GM23338 (cell line): Measurements from ENCODE around the gene DMD. TPM values are rescaled to one million over a fixed set of nuclear protein-coding genes. Genes with fewer than 3 reads are reported as not detected.

Experiments
- ATAC-seq: fragments of 200-7000 bp; cut with Tn5 transposase; 3 replicates; pipeline ENCODE4 v1.9.1; 2020
- DNase-seq: peaks from one replicate; pipeline ENCODE4 v3.0.0-alpha.2; 2015; ENCODE audit warnings: low spot score
- H2AFZ ChIP-seq: fragments of 200-600 bp; sonication (generic); 2 replicates; pipeline ENCODE4 v1.8.0; 2016; ENCODE audit warnings: antibody characterized with exemption, mild to moderate bottlenecking, moderate library complexity
- H3F3A ChIP-seq: fragments of 200-600 bp; sonication (generic); replicated peaks from 2 replicates; pipeline ENCODE4 v1.8.0; 2017; ENCODE audit warnings: antibody characterized with exemption, mixed run types, low read depth
- H3K27ac ChIP-seq: fragments of 200-600 bp; sonication (generic); 2 replicates; pipeline ENCODE4 v1.6.1; 2016; ENCODE audit warnings: low read depth
- H3K27me3 ChIP-seq: fragments of 200-600 bp; sonication (generic); 2 replicates; pipeline ENCODE4 v1.8.0; 2016; ENCODE audit warnings: mild to moderate bottlenecking, mixed run types, moderate library complexity; ENCODE audit not compliant: insufficient read depth
- H3K36me3 ChIP-seq: fragments of 200-600 bp; sonication (generic); 2 replicates; pipeline ENCODE4 v1.8.0; 2016; ENCODE audit warnings: mild to moderate bottlenecking; ENCODE audit not compliant: insufficient read depth
- H3K4me1 ChIP-seq: fragments of 200-600 bp; sonication (generic); 2 replicates; pipeline ENCODE4 v1.8.0; 2016; ENCODE audit warnings: mild to moderate bottlenecking, moderate library complexity; ENCODE audit not compliant: insufficient read depth
- H3K4me2 ChIP-seq: fragments of 200-600 bp; sonication (generic); 2 replicates; pipeline ENCODE4 v1.7.1; 2017; ENCODE audit warnings: mixed run types
- H3K4me3 ChIP-seq: fragments of 200-600 bp; sonication (generic); 2 replicates; pipeline ENCODE4 v1.6.1; 2016; ENCODE audit warnings: mixed run types
- H3K79me2 ChIP-seq: fragments of 200-600 bp; sonication (generic); replicated peaks from 2 replicates; pipeline ENCODE4 v1.8.0; 2017; ENCODE audit warnings: mild to moderate bottlenecking; ENCODE audit not compliant: insufficient read depth
- H3K9me2 ChIP-seq: fragments of 200-600 bp; sonication (generic); 2 replicates; pipeline ENCODE4 v1.8.0; 2017; ENCODE audit not compliant: insufficient read depth
- H4K20me1 ChIP-seq: fragments of 200-600 bp; sonication (generic); replicated peaks from 2 replicates; pipeline ENCODE4 v1.8.0; 2017; ENCODE audit warnings: mild to moderate bottlenecking; ENCODE audit not compliant: insufficient read depth
- H3K27ac Mint-ChIP-seq: 2 replicates; pipeline ENCODE4 v1.8.0; 2020; ENCODE audit warnings: inconsistent platforms, mild to moderate bottlenecking, moderate library complexity, mixed read lengths
- H3K27me3 Mint-ChIP-seq: 3 replicates; pipeline ENCODE4 v1.8.0; 2022; ENCODE audit warnings: low read depth, mild to moderate bottlenecking, moderate library complexity, mixed read lengths, inconsistent platforms; ENCODE audit not compliant: insufficient read depth, poor library complexity
- H3K36me3 Mint-ChIP-seq: 3 replicates; pipeline ENCODE4 v1.8.0; 2021; ENCODE audit warnings: low read depth, mild to moderate bottlenecking, inconsistent platforms, moderate library complexity, mixed read lengths
- H3K4me1 Mint-ChIP-seq: 3 replicates; pipeline ENCODE4 v1.8.0; 2020; ENCODE audit warnings: mild to moderate bottlenecking, inconsistent platforms, mixed read lengths
- H3K4me3 Mint-ChIP-seq: 3 replicates; pipeline ENCODE4 v1.8.0; 2021; ENCODE audit warnings: moderate library complexity, mild to moderate bottlenecking, inconsistent platforms, mixed read lengths
- H3K9me3 Mint-ChIP-seq: 3 replicates; pipeline ENCODE4 v1.8.0; 2020; ENCODE audit warnings: moderate library complexity, mild to moderate bottlenecking, inconsistent platforms, mixed read lengths
- CREB1 ChIP-seq: fragments of 250-450 bp; sonication (Bioruptor Pico); IDR thresholded peaks from 2 replicates; pipeline ENCODE4 v1.5.0; 2020; ENCODE audit warnings: low read depth, mild to moderate bottlenecking, moderate library complexity
- EZH2 ChIP-seq: fragments of 200-600 bp; sonication (generic); IDR thresholded peaks from one replicate; pipeline ENCODE4 v1.8.0; 2017; ENCODE audit warnings: antibody characterized with exemption, mild to moderate bottlenecking, low read depth; ENCODE audit not compliant: unreplicated experiment
- EZH2phosphoT487 ChIP-seq: fragments of 200-600 bp; sonication (generic); IDR thresholded peaks from one replicate; pipeline ENCODE4 v1.8.1; 2018; ENCODE audit warnings: antibody characterized with exemption; ENCODE audit not compliant: unreplicated experiment
- JUNB ChIP-seq: IDR thresholded peaks from one replicate; pipeline ENCODE4 v1.6.1; 2016; ENCODE audit warnings: antibody characterized with exemption; ENCODE audit not compliant: unreplicated experiment
- NANOG ChIP-seq: IDR thresholded peaks from 2 replicates; pipeline ENCODE4 v1.6.1; 2016; ENCODE audit warnings: antibody characterized with exemption, borderline replicate concordance
- POLR2AphosphoS5 ChIP-seq: IDR thresholded peaks from 2 replicates; pipeline ENCODE4 v1.6.1; 2016; ENCODE audit warnings: antibody characterized with exemption, low read depth
- STAT1 ChIP-seq: IDR thresholded peaks from one replicate; pipeline ENCODE4 v1.6.1; 2016; ENCODE audit warnings: antibody characterized with exemption; ENCODE audit not compliant: unreplicated experiment
- polyA plus RNA-seq: library from polyadenylated mRNA; unstranded; fragments of >200 nt; fragmentation: Nextera tagmentation; extraction: Ambion mirVana; gene quantifications from 2 replicates; pipeline ENCODE4 v1.2.1, GENCODE V29; 2016
- total RNA-seq: library from RNA; depleted of rRNA; stranded (reverse); fragments of >200 nt; shearing (Covaris generic); gene quantifications from 2 replicates; pipeline ENCODE4 v1.2.3, GENCODE V29; 2014
- TF ChIP-seq, protein P1 (sequence below): IDR thresholded peaks from one replicate; pipeline ENCODE4 v1.6.1; 2018; ENCODE audit warnings: antibody characterized with exemption; ENCODE audit not compliant: unreplicated experiment
- TF ChIP-seq, protein P2 (sequence below): IDR thresholded peaks from 2 replicates; pipeline ENCODE4 v1.6.1; 2016; ENCODE audit warnings: antibody characterized with exemption
- TF ChIP-seq, protein P3 (sequence below): fragments of 250-450 bp; sonication (Bioruptor Pico); IDR thresholded peaks from 2 replicates; pipeline ENCODE4 v1.5.0; 2020; ENCODE audit warnings: mild to moderate bottlenecking, moderate library complexity

The DMD gene
- total and polyA plus RNA-seq, 2 experiments from 2014 or later: 4.5 to 7.6 TPM

DNA sequence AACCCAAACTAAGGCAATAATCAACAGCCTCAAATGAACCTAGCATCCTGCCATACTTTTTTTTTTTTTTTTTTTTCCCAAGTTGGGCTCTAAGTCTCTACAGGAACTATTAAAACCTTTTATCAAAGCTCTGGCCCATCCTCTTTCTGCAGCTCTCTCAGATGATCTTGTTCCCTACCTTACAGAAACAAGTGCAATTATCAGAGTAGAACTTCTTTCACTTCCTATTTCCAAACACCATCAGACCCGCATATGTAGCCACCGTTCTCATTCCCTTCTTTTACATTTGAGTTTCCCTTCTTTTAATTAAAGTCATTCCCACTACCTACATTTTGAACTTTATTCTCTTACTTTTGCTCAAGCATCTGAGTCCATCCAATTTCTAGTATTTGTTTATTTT lies 690.6 kb downstream of the DMD start:
- Histone ChIP-seq H4K20me1 (no peaks in the 10 kb centered on the region), H2AFZ (no peak overlapping the region), H3F3A (no peaks in the 10 kb centered on the region), H3K4me2 (no peak overlapping the region), H3K36me3 (no peaks in the 10 kb centered on the region), H3K4me1 (no peaks in the 10 kb centered on the region), H3K79me2 (no peaks in the 10 kb centered on the region), H3K27me3 (no peaks in the 10 kb centered on the region), H3K4me3 (no peak overlapping the region), H3K27ac (no peak overlapping the region), H3K9me2 (no peaks in the 10 kb centered on the region)
- Mint-ChIP-seq H3K27ac (no peak overlapping the region), H3K4me3 (no peak overlapping the region), H3K4me1 (no peaks in the 10 kb centered on the region), H3K9me3 (no peaks in the 10 kb centered on the region), H3K27me3 (no peaks in the 10 kb centered on the region), H3K36me3 (no peaks in the 10 kb centered on the region)
- DNase-seq: no peak
- TF ChIP-seq JUNB (no peak), STAT1 (no peak), EZH2phosphoT487 (no peak), NANOG (no peak), EZH2 (no peak), CREB1 (CRISPR knock-in tag) (no peak)
- TF ChIP-seq, protein P1, sequence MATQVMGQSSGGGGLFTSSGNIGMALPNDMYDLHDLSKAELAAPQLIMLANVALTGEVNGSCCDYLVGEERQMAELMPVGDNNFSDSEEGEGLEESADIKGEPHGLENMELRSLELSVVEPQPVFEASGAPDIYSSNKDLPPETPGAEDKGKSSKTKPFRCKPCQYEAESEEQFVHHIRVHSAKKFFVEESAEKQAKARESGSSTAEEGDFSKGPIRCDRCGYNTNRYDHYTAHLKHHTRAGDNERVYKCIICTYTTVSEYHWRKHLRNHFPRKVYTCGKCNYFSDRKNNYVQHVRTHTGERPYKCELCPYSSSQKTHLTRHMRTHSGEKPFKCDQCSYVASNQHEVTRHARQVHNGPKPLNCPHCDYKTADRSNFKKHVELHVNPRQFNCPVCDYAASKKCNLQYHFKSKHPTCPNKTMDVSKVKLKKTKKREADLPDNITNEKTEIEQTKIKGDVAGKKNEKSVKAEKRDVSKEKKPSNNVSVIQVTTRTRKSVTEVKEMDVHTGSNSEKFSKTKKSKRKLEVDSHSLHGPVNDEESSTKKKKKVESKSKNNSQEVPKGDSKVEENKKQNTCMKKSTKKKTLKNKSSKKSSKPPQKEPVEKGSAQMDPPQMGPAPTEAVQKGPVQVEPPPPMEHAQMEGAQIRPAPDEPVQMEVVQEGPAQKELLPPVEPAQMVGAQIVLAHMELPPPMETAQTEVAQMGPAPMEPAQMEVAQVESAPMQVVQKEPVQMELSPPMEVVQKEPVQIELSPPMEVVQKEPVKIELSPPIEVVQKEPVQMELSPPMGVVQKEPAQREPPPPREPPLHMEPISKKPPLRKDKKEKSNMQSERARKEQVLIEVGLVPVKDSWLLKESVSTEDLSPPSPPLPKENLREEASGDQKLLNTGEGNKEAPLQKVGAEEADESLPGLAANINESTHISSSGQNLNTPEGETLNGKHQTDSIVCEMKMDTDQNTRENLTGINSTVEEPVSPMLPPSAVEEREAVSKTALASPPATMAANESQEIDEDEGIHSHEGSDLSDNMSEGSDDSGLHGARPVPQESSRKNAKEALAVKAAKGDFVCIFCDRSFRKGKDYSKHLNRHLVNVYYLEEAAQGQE: no peak
- TF ChIP-seq, protein P2, sequence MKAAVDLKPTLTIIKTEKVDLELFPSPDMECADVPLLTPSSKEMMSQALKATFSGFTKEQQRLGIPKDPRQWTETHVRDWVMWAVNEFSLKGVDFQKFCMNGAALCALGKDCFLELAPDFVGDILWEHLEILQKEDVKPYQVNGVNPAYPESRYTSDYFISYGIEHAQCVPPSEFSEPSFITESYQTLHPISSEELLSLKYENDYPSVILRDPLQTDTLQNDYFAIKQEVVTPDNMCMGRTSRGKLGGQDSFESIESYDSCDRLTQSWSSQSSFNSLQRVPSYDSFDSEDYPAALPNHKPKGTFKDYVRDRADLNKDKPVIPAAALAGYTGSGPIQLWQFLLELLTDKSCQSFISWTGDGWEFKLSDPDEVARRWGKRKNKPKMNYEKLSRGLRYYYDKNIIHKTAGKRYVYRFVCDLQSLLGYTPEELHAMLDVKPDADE: no peak
- no peak for ATAC-seq

DNA sequence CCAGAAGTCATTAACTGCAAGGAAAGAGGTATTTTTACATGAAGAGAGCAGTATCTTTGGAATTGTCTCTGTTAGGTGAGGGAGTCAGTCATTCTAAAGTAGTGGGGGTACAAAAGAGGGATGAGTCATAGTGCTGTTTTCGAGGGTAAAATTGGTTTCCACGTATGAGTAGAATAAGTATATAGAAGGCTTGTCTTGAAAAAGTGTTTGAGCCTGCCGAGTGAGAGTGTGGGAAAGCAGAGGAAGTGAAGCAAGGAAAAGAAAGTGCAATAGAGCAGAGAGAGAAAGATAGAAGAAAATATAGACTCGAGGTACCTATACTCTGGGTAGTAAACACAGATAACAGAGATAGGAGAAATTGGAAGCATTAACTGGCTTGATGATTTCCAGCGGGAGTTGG lies 696.4 kb downstream of the DMD start:
- Histone ChIP-seq H3F3A (no peaks in the 10 kb centered on the region), H3K27me3 (no peaks in the 10 kb centered on the region), H3K4me3 (no peak overlapping the region), H4K20me1 (no peaks in the 10 kb centered on the region), H3K36me3 (no peaks in the 10 kb centered on the region), H3K4me2 (no peak overlapping the region), H2AFZ (peak overlapping the region; percentile 69; the same call in 1 of the 2 replicates), H3K9me2 (no peaks in the 10 kb centered on the region), H3K27ac (no peak overlapping the region), H3K4me1 (no peaks in the 10 kb centered on the region), H3K79me2 (no peaks in the 10 kb centered on the region)
- no peak overlapping the region for H3K4me3 Mint-ChIP-seq
- H3K4me1 Mint-ChIP-seq: no peaks in the 10 kb centered on the region
- TF ChIP-seq EZH2phosphoT487: no peak
- no peak for TF ChIP-seq NANOG
- TF ChIP-seq, protein P3, sequence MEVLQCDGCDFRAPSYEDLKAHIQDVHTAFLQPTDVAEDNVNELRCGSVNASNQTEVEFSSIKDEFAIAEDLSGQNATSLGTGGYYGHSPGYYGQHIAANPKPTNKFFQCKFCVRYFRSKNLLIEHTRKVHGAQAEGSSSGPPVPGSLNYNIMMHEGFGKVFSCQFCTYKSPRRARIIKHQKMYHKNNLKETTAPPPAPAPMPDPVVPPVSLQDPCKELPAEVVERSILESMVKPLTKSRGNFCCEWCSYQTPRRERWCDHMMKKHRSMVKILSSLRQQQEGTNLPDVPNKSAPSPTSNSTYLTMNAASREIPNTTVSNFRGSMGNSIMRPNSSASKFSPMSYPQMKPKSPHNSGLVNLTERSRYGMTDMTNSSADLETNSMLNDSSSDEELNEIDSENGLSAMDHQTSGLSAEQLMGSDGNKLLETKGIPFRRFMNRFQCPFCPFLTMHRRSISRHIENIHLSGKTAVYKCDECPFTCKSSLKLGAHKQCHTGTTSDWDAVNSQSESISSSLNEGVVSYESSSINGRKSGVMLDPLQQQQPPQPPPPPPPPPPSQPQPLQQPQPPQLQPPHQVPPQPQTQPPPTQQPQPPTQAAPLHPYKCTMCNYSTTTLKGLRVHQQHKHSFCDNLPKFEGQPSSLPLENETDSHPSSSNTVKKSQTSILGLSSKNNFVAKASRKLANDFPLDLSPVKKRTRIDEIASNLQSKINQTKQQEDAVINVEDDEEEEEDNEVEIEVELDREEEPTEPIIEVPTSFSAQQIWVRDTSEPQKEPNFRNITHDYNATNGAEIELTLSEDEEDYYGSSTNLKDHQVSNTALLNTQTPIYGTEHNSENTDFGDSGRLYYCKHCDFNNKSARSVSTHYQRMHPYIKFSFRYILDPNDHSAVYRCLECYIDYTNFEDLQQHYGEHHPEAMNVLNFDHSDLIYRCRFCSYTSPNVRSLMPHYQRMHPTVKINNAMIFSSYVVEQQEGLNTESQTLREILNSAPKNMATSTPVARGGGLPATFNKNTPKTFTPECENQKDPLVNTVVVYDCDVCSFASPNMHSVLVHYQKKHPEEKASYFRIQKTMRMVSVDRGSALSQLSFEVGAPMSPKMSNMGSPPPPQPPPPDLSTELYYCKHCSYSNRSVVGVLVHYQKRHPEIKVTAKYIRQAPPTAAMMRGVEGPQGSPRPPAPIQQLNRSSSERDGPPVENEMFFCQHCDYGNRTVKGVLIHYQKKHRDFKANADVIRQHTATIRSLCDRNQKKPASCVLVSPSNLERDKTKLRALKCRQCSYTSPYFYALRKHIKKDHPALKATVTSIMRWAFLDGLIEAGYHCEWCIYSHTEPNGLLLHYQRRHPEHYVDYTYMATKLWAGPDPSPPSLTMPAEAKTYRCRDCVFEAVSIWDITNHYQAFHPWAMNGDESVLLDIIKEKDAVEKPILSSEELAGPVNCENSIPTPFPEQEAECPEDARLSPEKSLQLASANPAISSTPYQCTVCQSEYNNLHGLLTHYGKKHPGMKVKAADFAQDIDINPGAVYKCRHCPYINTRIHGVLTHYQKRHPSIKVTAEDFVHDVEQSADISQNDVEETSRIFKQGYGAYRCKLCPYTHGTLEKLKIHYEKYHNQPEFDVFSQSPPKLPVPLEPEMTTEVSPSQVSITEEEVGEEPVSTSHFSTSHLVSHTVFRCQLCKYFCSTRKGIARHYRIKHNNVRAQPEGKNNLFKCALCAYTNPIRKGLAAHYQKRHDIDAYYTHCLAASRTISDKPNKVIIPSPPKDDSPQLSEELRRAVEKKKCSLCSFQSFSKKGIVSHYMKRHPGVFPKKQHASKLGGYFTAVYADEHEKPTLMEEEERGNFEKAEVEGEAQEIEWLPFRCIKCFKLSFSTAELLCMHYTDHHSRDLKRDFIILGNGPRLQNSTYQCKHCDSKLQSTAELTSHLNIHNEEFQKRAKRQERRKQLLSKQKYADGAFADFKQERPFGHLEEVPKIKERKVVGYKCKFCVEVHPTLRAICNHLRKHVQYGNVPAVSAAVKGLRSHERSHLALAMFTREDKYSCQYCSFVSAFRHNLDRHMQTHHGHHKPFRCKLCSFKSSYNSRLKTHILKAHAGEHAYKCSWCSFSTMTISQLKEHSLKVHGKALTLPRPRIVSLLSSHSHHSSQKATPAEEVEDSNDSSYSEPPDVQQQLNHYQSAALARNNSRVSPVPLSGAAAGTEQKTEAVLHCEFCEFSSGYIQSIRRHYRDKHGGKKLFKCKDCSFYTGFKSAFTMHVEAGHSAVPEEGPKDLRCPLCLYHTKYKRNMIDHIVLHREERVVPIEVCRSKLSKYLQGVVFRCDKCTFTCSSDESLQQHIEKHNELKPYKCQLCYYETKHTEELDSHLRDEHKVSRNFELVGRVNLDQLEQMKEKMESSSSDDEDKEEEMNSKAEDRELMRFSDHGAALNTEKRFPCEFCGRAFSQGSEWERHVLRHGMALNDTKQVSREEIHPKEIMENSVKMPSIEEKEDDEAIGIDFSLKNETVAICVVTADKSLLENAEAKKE (CRISPR knock-in tag): no peak
- no peak for TF ChIP-seq STAT1
- TF ChIP-seq JUNB: no peak
- TF ChIP-seq POLR2AphosphoS5: no peak
- H3K36me3 Mint-ChIP-seq: no peaks in the 10 kb centered on the region
- ATAC-seq (no peak), DNase-seq (no peak)
- H3K27ac Mint-ChIP-seq: no peak overlapping the region; the same call in 1 of the 2 replicates
- H3K9me3 Mint-ChIP-seq: no peaks in the 10 kb centered on the region; the same call in 2 of the 3 replicates
- peaks cover 1% of the 10 kb centered on the region for H3K27me3 Mint-ChIP-seq
